GM19193 (cell line): ENCODE results near the gene HSD3B7.

ENCODE experiments used
- POLR2A ChIP-seq: IDR thresholded peaks from 4 replicates; pipeline ENCODE4 v1.6.1; 2011; ENCODE audit not compliant: insufficient read depth, insufficient read length; ENCODE audit errors: extremely low read depth

The HSD3B7 gene

GRCh38 chr16:30972872-30973271, 12.1 kb upstream of the HSD3B7 start:
- no peak for TF ChIP-seq POLR2A

GRCh38 chr16:30974348-30974747, 10.7 kb upstream of the HSD3B7 start:
- no peak for TF ChIP-seq POLR2A

GRCh38 chr16:30976486-30976885, 8.5 kb upstream of the HSD3B7 start:
- TF ChIP-seq POLR2A: no peak

GRCh38 chr16:30977502-30977901, 7.5 kb upstream of the HSD3B7 start:
- no peak for TF ChIP-seq POLR2A

- no peak for TF ChIP-seq POLR2A
Measured at GRCh38 chr16:30979170-30980022, 5.6 kb upstream of the HSD3B7 start.

- no peak for TF ChIP-seq POLR2A
Measured at GRCh38 chr16:30980023-30980371, 5.0 kb upstream of the HSD3B7 start.

- TF ChIP-seq POLR2A: no peak
Measured at GRCh38 chr16:30980434-30980833, 4.6 kb upstream of the HSD3B7 start.

- TF ChIP-seq POLR2A: no peak
Measured at GRCh38 chr16:30980959-30981358, 4.0 kb upstream of the HSD3B7 start.

- no peak for TF ChIP-seq POLR2A
Measured at GRCh38 chr16:30982548-30983288, 2.3 kb upstream of the HSD3B7 start.

GRCh38 chr16:30983289-30983889, 1.6 kb upstream of the HSD3B7 start:
- no peak for TF ChIP-seq POLR2A

GRCh38 chr16:30983898-30984610, 953 bp upstream of the HSD3B7 start:
- no peak for TF ChIP-seq POLR2A

- TF ChIP-seq POLR2A: no peak
Measured at GRCh38 chr16:30985401-30986128, 558 bp downstream of the HSD3B7 start.

GRCh38 chr16:30986129-30986991, 1.4 kb downstream of the HSD3B7 start:
- no peak for TF ChIP-seq POLR2A
